HCT116 (cell line): ENCODE measurements around the gene FITM1.

Experiments used
- POLR2A ChIP-seq: IDR thresholded peaks from 2 replicates; pipeline ENCODE4 v1.7.0; 2011; ENCODE audit warnings: borderline replicate concordance; ENCODE audit not compliant: insufficient read depth, insufficient read length; ENCODE audit errors: extremely low read depth
- POLR2AphosphoS5 ChIP-seq: IDR thresholded peaks from 2 replicates; pipeline ENCODE4 v1.6.1; 2011; ENCODE audit warnings: mild to moderate bottlenecking, low read depth, low read length, moderate library complexity
- RAD21 ChIP-seq: IDR thresholded peaks from 2 replicates; pipeline ENCODE4 v1.6.1; 2012; ENCODE audit warnings: low read depth, mild to moderate bottlenecking
- ZFX ChIP-seq: fragments of 450-650 bp; IDR thresholded peaks from 2 replicates; pipeline ENCODE4 v1.6.1; 2017
- TF ChIP-seq, protein P1 (sequence below): IDR thresholded peaks from 2 replicates; pipeline ENCODE4 v1.6.1; 2012

DNA sequence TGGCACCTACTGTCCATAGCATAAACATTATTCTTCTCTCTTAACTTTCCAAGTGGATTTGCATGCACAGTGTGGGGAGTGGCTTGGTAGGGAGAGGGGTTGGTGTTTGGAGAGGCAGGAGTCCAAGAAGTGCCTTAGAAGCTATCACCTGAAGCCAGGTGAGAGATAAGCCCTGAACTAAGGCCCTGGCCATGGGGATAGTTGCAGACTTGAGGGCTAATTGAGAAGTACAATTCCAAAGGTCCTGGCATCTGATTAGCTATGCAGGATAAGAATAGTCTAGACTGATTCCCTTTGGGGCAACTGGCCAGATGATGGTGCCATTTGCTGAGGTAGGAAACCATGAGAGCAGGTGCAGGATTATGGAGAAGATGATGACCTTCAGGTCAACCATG lies 38.4 kb upstream of the FITM1 start:
- TF ChIP-seq, protein P1, sequence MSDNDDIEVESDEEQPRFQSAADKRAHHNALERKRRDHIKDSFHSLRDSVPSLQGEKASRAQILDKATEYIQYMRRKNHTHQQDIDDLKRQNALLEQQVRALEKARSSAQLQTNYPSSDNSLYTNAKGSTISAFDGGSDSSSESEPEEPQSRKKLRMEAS, result no peak
- no peak for TF ChIP-seq RAD21
- TF ChIP-seq POLR2A, result no peak
- no peak for TF ChIP-seq POLR2AphosphoS5
- TF ChIP-seq ZFX, result no peak
